NOMO-1 (cell line): ENCODE data around the gene SGSM2.

Experiments used
- DNase-seq, 2 experiments: peaks; one replicate each; lab custom pipeline; 2025; ENCODE audit not compliant: unreplicated experiment in 2 of 2; lab: John Stamatoyannopoulos, UW

Gene SGSM2

DNA sequence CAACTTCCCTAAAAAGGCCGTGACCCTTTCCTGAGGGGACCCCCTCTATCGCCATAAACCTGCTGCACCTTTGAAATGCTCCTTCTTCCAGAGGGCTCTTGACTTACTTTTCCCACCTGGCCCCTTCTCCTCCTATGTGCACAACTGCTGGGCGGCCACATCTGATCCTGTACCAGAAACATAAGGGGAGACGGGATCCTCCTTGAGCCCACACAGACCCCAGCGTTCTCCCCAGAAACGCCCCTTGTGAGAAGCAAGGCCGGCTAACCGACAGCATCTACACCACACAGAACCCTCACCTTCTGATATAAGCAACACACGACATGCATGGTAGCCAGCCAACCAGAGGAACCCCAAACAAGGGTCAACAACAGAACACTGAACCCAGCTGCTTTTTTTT, 77.8 kb downstream of the SGSM2 start:
- DNase-seq: no peak

DNA sequence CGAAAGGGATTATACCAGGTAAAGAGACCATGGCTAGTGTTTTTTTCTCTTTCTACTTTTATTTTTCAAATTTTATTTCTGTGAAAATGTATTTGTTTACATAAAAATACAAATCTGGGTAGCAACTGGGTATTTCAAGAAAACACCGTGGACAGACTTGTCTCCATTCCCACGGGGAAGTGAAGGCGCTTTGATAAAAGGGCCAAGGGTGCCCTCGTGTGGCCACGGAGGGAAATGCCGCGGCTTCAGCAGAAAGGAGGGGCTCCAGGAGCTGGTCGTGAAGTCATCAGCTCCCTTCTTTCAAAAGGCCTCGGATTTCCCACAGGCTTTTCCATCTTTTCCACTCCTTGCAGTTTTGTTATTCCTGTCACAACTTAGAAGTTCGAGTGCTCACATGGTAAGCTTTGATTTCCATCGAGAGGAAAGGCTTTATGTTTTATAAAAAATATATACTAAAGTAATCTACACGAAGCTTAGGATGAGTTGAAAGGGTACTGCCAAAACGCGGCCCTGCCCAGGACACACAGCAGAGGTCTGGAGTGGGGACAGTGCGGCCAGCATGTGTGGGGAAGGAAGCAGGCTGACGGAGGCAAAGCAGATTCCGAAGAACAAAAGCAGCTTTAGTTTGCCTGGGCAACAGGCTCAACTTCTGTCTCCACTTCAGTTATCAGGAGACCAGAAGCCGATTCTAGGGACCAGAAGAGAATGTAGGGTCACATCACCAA, 78.9 kb downstream of the SGSM2 start:
- DNase-seq: peak; percentile 21 to 59

DNA sequence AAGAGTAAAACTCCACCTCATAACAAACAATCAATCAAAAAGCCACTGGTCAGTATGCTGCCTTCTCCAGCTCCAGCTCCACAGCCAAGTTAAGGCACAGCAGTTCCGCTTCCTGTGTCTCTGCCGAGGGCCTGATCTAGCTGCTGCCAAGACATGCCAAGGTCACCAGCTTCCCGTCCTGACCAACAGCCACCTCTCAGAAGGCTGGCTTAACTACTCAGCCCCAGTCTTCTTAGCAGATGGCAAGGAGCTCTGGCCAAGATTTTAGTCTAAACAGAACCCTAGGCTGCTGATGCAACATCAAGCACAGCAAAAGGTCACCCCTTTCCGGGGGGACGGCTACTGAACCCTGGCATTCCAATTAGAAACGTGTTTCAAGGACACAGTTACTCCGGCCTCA, 81.3 kb downstream of the SGSM2 start:
- DNase-seq: no peak

DNA sequence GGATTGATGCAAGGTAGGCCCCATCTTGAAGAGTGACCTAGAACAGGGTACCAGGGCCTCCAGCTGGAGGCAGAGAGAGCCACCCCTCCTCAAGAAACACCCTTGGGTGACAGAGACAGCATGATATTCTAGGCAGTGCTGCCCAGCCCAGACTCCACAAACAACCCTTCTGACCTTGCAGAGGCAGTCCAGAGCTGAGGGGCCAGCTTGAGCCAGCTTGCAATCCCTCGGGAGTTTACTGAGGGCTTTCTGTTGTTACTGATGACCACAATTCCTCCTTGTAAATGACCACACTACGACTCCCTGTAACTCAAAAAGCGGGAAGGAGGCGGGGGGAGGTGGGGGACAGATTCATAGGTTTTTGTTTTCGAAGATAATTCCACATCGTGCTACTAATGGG, 82.2 kb downstream of the SGSM2 start:
- no peak for DNase-seq

DNA sequence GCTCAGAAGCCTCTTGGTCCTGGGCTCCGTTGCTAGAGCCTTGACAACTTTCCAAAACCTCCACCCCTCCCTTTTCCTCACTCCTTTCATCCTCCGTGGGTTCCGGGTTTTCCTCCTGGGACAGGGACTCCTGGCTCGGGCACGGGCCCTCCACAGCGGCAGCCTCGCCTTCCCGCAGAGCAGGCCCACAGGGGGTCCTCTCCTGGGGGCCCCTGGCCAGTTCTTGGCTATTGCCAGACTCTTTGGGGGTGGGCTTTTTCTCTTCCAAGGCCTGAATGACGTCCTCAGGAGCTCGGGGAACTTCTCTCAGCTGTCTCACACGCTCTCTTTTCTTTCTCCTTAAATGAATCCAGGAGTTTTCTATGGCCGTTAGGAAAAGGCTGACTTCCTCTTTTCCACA, 82.9 kb downstream of the SGSM2 start:
- no peak for DNase-seq

DNA sequence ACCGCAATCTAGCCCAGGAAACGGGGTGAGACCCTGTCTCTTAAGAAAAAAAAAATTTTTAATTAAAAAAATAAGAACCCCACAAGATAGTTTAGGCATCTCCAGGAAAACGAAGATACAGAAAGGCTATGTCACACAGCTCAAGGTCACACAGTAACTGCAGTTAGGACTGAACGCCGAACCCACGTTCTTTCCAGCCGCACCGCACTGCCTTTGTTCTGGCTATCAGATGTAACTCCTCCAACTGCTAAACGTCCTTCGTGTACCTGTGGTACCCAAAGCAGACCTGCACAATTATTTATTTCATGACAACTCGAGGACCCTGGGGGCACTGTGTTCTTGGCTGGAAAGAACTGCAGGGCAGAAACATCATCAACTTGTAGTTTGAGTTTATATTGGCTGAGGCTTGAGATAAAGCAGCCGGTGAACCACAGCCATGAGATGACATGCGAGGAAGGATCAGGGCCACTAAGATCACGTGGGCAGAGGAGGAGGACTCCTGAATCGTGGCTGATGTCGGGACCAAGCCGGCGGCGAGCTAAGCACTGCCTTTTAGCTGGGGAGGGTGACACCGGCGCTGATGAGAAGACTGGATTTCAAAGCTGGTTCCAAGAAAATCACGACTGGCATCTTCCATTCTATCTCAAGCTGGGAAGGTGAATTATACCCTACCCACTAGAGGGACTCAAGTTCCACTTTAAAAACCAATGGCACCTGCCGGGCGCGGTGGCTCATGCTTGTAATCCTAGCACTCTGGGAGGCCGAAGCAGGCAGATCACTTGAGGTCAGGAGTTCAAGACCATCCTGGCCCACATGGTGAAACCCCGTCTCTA, 84.2 kb downstream of the SGSM2 start:
- DNase-seq: no peak

DNA sequence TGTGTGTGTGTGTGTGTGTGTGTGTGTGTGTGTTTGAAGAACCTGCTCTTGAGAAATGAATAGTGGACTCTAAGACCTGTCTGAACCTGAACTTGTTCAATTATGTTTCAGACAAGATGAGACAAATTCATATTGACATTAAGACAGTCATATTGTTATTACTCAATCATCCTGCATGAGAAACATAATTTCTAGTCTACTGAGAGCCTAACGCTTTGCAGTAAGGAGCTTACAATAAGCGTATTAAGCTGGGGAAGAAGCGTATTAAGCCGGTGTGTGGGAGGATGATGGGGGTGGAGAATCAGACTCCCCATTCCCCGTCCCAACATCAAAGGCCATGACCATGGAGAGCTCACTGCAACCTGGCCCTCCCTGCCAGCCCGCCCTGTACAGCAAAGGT, 86.0 kb downstream of the SGSM2 start:
- no peak for DNase-seq

DNA sequence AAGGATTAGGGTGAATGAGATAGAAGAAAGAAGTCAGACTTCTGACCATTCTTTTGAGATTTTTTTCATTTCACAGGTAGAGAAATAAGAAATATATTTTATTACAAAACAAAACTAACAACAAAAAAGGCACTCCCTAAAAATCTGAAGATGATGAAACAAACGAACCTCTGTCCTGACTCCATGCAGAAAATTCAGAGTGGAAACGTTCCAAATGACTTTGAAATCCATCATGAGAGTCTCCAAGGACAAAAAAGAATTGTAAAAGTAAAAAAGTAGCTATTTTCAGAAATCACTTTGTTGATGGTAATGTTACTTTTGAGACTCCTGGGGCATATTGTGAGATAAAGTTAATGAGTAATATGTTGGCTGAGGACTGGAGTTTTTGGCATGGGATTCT, 89.9 kb downstream of the SGSM2 start:
- DNase-seq: no peak

DNA sequence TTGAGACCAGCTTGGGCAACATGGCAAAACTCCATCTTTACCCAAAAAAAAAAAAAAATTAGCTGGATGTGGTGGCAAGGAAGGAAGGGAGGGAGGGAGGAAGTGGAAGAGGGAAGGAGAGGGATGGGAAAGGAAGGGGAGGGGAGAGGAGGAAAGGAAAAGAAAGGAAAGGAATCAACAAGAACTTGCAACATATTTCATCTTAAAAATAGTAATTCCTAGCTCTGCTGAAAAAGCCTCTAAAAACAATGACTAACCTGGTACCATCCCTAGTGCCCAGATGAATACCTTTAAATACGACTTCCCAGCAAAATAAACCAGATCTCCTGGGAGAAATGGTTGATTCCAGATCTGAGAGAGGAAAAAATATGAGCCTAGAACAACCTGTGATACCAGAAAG, 90.6 kb downstream of the SGSM2 start:
- no peak for DNase-seq
